HepG2 (cell line): Measurements from ENCODE around the gene RNU6-1. TPM values are rescaled to one million over a fixed set of nuclear protein-coding genes. Genes with fewer than 3 reads are reported as not detected.
A peak's percentile ranks its signal among the peaks of the same experiment; 100 is the strongest.

Experiments used
- ASH2L ChIP-seq: fragments of 300-600, 200-600 bp; sonication (generic); IDR thresholded peaks from 2 replicates; pipeline ENCODE4 v1.7.0; 2017; ENCODE audit warnings: low read depth, mild to moderate bottlenecking, moderate library complexity, mixed read lengths, low read length; ENCODE audit not compliant: insufficient read length
- ATF2 ChIP-seq: sonication (generic); formaldehyde crosslinking; IDR thresholded peaks from 2 replicates; pipeline ENCODE4 v1.4.0; 2020; ENCODE audit warnings: missing genetic modification reagents
- DBP ChIP-seq: sonication (generic); formaldehyde crosslinking; IDR thresholded peaks from 2 replicates; pipeline ENCODE4 v1.4.0; 2020; ENCODE audit warnings: missing genetic modification reagents; ENCODE audit errors: not compliant biosample characterization
- DMTF1 ChIP-seq: sonication (generic); formaldehyde crosslinking; IDR thresholded peaks from 2 replicates; pipeline ENCODE4 v1.4.0; 2020; ENCODE audit warnings: mild to moderate bottlenecking, missing genetic modification reagents
- GATAD2A ChIP-seq: IDR thresholded peaks from 2 replicates; pipeline ENCODE4 v1.6.1; 2016
- MAZ ChIP-seq, 2 experiments: sonication (generic) in 1 of 2; formaldehyde crosslinking in 1 of 2; IDR thresholded peaks; 2 replicates each; pipeline versions ENCODE4 v1.5.0 to v1.6.1; 2012 to 2020; ENCODE audit warnings: low read depth in 2 of 2, mild to moderate bottlenecking in 2 of 2, borderline replicate concordance in 1 of 2, improper control_type of control experiment in 1 of 2, low read length in 1 of 2, missing genetic modification reagents in 1 of 2, moderate library complexity in 1 of 2
- MED1 ChIP-seq: sonication (generic); formaldehyde crosslinking; IDR thresholded peaks from 2 replicates; pipeline ENCODE4 v1.4.0; 2020; ENCODE audit warnings: missing genetic modification reagents
- MIER2 ChIP-seq: IDR thresholded peaks from 2 replicates; pipeline ENCODE4 v1.6.1; 2016; ENCODE audit warnings: missing biosample characterization, missing genetic modification reagents
- MIER3 ChIP-seq: IDR thresholded peaks from 2 replicates; pipeline ENCODE4 v1.6.1; 2016; ENCODE audit warnings: missing compliant biosample characterization, borderline replicate concordance
- PPARG ChIP-seq: conservative IDR thresholded peaks from 2 replicates; pipeline ENCODE4 v1.6.1; 2016; ENCODE audit warnings: missing biosample characterization, missing genetic modification reagents
- REL ChIP-seq: sonication (generic); formaldehyde crosslinking; conservative IDR thresholded peaks from 2 replicates; pipeline ENCODE4 v1.8.0; 2022; ENCODE audit warnings: mild to moderate bottlenecking, missing genetic modification reagents, moderate library complexity
- SAFB2 ChIP-seq: sonication (generic); formaldehyde crosslinking; IDR thresholded peaks from 2 replicates; pipeline ENCODE4 v1.5.1; 2020; ENCODE audit warnings: missing genetic modification reagents, low read depth, mild to moderate bottlenecking, borderline replicate concordance
- SOX6 ChIP-seq, 2 experiments: fragments of 450-650 bp in 1 of 2; sonication (generic) in 1 of 2; formaldehyde crosslinking in 1 of 2; IDR thresholded peaks; 2 replicates each; pipeline versions ENCODE4 v1.4.0 to v1.6.1; 2017 to 2020; ENCODE audit warnings: antibody characterized with exemption in 1 of 2, mild to moderate bottlenecking in 1 of 2, missing genetic modification reagents in 1 of 2
- ZBTB44 ChIP-seq: sonication (generic); formaldehyde crosslinking; IDR thresholded peaks from 2 replicates; pipeline ENCODE4 v1.4.0; 2020; ENCODE audit warnings: missing genetic modification reagents
- ZMYM4 ChIP-seq: sonication (generic); formaldehyde crosslinking; IDR thresholded peaks from 2 replicates; pipeline ENCODE4 v1.8.1; 2023; ENCODE audit warnings: mild to moderate bottlenecking, missing genetic modification reagents
- ZNF30 ChIP-seq: sonication (generic); formaldehyde crosslinking; IDR thresholded peaks from 2 replicates; pipeline ENCODE4 v1.5.0; 2020; ENCODE audit warnings: mild to moderate bottlenecking, missing genetic modification reagents
- ZNF33A ChIP-seq: sonication (generic); formaldehyde crosslinking; IDR thresholded peaks from 2 replicates; pipeline ENCODE4 v1.5.1; 2020; ENCODE audit warnings: missing genetic modification reagents, mild to moderate bottlenecking, moderate library complexity, borderline replicate concordance
- ZNF430 ChIP-seq: sonication (generic); formaldehyde crosslinking; IDR thresholded peaks from 2 replicates; pipeline ENCODE4 v1.9.0; 2021; ENCODE audit warnings: mild to moderate bottlenecking, missing genetic modification reagents
- polyA plus RNA-seq, 8 experiments: library from polyadenylated mRNA; depleted of rRNA in 3 of 8; stranded (reverse) in 7 of 8; unstranded in 1 of 8; fragments of >200 nt; fragmentation: Illumina TruSeq in 4 of 8; extraction: Trizol in 4 of 8; gene quantifications; 2 replicates each; pipeline versions ENCODE4 v1.2.1 to v1.2.3, GENCODE V29; 2011 to 2016; ENCODE audit warnings: low read depth in 4 of 8, missing spikeins in 1 of 8, mixed read lengths in 1 of 8; ENCODE audit not compliant: insufficient read depth in 1 of 8
- total RNA-seq, 5 experiments: library from RNA; depleted of rRNA; stranded (reverse); fragments of >200 nt; fragmentation: Illumina TruSeq; extraction: Trizol; gene quantifications; 2 replicates each; pipeline ENCODE4 v1.2.3, GENCODE V29; 2016; ENCODE audit warnings: low read depth in 1 of 5
- TF ChIP-seq, protein P1 (sequence below): sonication (generic); formaldehyde crosslinking; IDR thresholded peaks from 2 replicates; pipeline ENCODE4; 2020; ENCODE audit warnings: missing genetic modification reagents, mild to moderate bottlenecking, borderline replicate concordance

Gene RNU6-1
- total and polyA plus RNA-seq, 2 of the 13 experiments (the other 11 are each of a cell fraction or from before 2014, with no cell fraction given) = under 0.01 TPM; not detected in 1

- TF ChIP-seq ZBTB44 (CRISPR knock-in tag) = no peak
- no peak for TF ChIP-seq DMTF1 (CRISPR knock-in tag)
- 0 out of 2 replicates have a peak, but pooled peaks have one; percentile 9 for TF ChIP-seq PPARG
- no peak for TF ChIP-seq DBP (CRISPR knock-in tag)
- no peak for TF ChIP-seq MIER2
- TF ChIP-seq REL (CRISPR knock-in tag) = no peak
- TF ChIP-seq ZNF30 (CRISPR knock-in tag) = no peak
- TF ChIP-seq MED1 (CRISPR knock-in tag) = no peak
- peak; percentile 30; the same call in 1 of the 2 replicates for TF ChIP-seq ATF2 (CRISPR knock-in tag)
- TF ChIP-seq ZNF430 (CRISPR knock-in tag) = 0 out of 2 replicates have a peak, but pooled peaks have one; percentile 3
- TF ChIP-seq SOX6 (IDR thresholded peaks at IDR 0.05) = no peak
- TF ChIP-seq SOX6 (CRISPR knock-in tag; IDR thresholded peaks at IDR 0.05) = no peak
- TF ChIP-seq ZNF33A = no peak
- no peak for TF ChIP-seq ASH2L
- peak; percentile 50; the same call in 1 of the 2 replicates for TF ChIP-seq MIER3 (CRISPR knock-in tag)
- TF ChIP-seq, protein P1, sequence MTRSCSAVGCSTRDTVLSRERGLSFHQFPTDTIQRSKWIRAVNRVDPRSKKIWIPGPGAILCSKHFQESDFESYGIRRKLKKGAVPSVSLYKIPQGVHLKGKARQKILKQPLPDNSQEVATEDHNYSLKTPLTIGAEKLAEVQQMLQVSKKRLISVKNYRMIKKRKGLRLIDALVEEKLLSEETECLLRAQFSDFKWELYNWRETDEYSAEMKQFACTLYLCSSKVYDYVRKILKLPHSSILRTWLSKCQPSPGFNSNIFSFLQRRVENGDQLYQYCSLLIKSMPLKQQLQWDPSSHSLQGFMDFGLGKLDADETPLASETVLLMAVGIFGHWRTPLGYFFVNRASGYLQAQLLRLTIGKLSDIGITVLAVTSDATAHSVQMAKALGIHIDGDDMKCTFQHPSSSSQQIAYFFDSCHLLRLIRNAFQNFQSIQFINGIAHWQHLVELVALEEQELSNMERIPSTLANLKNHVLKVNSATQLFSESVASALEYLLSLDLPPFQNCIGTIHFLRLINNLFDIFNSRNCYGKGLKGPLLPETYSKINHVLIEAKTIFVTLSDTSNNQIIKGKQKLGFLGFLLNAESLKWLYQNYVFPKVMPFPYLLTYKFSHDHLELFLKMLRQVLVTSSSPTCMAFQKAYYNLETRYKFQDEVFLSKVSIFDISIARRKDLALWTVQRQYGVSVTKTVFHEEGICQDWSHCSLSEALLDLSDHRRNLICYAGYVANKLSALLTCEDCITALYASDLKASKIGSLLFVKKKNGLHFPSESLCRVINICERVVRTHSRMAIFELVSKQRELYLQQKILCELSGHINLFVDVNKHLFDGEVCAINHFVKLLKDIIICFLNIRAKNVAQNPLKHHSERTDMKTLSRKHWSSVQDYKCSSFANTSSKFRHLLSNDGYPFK (CRISPR knock-in tag) = no peak
- peak; percentile 20; the same call in 1 of the 2 replicates for TF ChIP-seq GATAD2A (CRISPR knock-in tag)
- no peak for TF ChIP-seq ZMYM4
- TF ChIP-seq SAFB2 (CRISPR knock-in tag) = no peak
- TF ChIP-seq MAZ (IDR thresholded peaks at IDR 0.05; ENCODE audit: borderline replicate concordance, low read depth, low read length) = no peak
- TF ChIP-seq MAZ (CRISPR knock-in tag; IDR thresholded peaks at IDR 0.05; ENCODE audit: low read depth) = no peak
Measured at GRCh38 chr15:67839499-67839928, 331 bp downstream of the RNU6-1 start (continued).
